Aorta (tissue), 5 donors: ENCODE measurements around the gene ATG4B. TPM values are rescaled to one million over a fixed set of nuclear protein-coding genes. Genes with fewer than 3 reads are reported as not detected.

ENCODE experiments used
- ATAC-seq: fragments of 200-7000 bp; cut with Tn5 transposase; one replicate; pipeline ENCODE4 v1.9.1; 2022; ENCODE audit warnings: moderate library complexity; ENCODE audit not compliant: low FRiP score
- DNase-seq, 2 donors: peaks; one replicate each; pipeline ENCODE4 v3.0.0-alpha.2; 2020
- H3K27ac ChIP-seq, 2 donors: one replicate each; pipeline ENCODE4 v1.5.1; 2013; ENCODE audit warnings: low read length in 2 of 2, mild to moderate bottlenecking in 2 of 2, moderate library complexity in 2 of 2, control low read depth in 1 of 2, inconsistent platforms in 1 of 2, low read depth in 1 of 2
- H3K27me3 ChIP-seq, 2 donors: one replicate each; pipeline ENCODE4 v1.6.1; 2013; ENCODE audit warnings: control low read depth in 1 of 2, low read length in 1 of 2, mild to moderate bottlenecking in 1 of 2, moderate library complexity in 1 of 2; ENCODE audit not compliant: insufficient read depth in 2 of 2, control insufficient read depth in 1 of 2
- H3K36me3 ChIP-seq, 2 donors: one replicate each; pipeline ENCODE4 v1.6.1; 2013; ENCODE audit warnings: control low read depth in 1 of 2, low read length in 1 of 2, mild to moderate bottlenecking in 1 of 2; ENCODE audit not compliant: insufficient read depth in 2 of 2, control insufficient read depth in 1 of 2
- H3K4me1 ChIP-seq, 2 donors: one replicate each; pipeline ENCODE4 v1.6.1; 2013; ENCODE audit warnings: low read length in 2 of 2, control low read depth in 1 of 2, mild to moderate bottlenecking in 1 of 2, moderate library complexity in 1 of 2; ENCODE audit not compliant: insufficient read depth in 2 of 2, control insufficient read depth in 1 of 2
- H3K4me3 ChIP-seq, 2 donors: one replicate each; pipeline ENCODE4 v1.5.1; 2013; ENCODE audit warnings: low read length in 2 of 2, control low read depth in 1 of 2, mild to moderate bottlenecking in 1 of 2
- H3K9me3 ChIP-seq: one replicate; pipeline ENCODE4 v1.6.1; 2013; ENCODE audit warnings: mild to moderate bottlenecking, low read length; ENCODE audit not compliant: control insufficient read depth
- WGBS, 2 donors: extraction: QIAGEN DNeasy Blood & Tissue Kit; methylation state at CpG; one replicate each; pipeline ENCODE4 v1.1.7; 2013; 5-methylcytosine and 5-hydroxymethylcytosine counted together
- intact Hi-C, 2 donors: fragments of 100-400 bp; cut with DNase I; formaldehyde crosslinking; loops; one replicate each; pipeline versions ENCODE4 v1.14.2 to v1.15.0; 2022
- polyA plus RNA-seq, 2 donors: library from polyadenylated mRNA; stranded (reverse); fragments of 200-250 nt; gene quantifications; one replicate each; pipeline ENCODE4 v1.2.3, GENCODE V29; 2013
- total RNA-seq, 2 donors: library from RNA; stranded (reverse); fragmentation: NEBNext Ultra II Directional; extraction: Animal tissue kit (Norgen Biotek cat#: 25700); gene quantifications; one replicate each; pipeline ENCODE4 v1.2.1, GENCODE V29; 2021
- donor health status: healthy with polysubstance abuse.
- donor health status: Bipolar disorder and iron deficiency.
- donor health status: DM: no; HTN: no; CAD: no.
- donor health status: DM: no; HTN: no; CAD: no.
- donor health status: DM: yes; HTN: yes; CAD: no.

The ATG4B gene
- total and polyA plus RNA-seq, 4 donors, result 30.4 to 85.4 (median 74.3) TPM

GRCh38 chr2:241598061-241598460, 39.4 kb upstream of the ATG4B start:
- Histone ChIP-seq H3K9me3 (no peaks in the 10 kb centered on the region), H3K4me3 (no peak overlapping the region), H3K27me3 (no peaks in the 10 kb centered on the region), H3K36me3 (peaks cover 0 to 7% of the 10 kb centered on the region in 2 donors), H3K4me1 (no peaks in the 10 kb centered on the region), H3K27ac (no peak overlapping the region)
- intact Hi-C loops, result no loop called here
- ATAC-seq (no peak), DNase-seq (no peak)
- WGBS, 2 donors, result 37 to 54% methylated on average over 5 of the region's 5 CpGs

GRCh38 chr2:241598487-241598886, 39.0 kb upstream of the ATG4B start:
- Histone ChIP-seq H3K4me1 (no peaks in the 10 kb centered on the region), H3K27me3 (no peaks in the 10 kb centered on the region), H3K36me3 (peaks cover 0 to 7% of the 10 kb centered on the region in 2 donors), H3K27ac (no peak overlapping the region), H3K4me3 (no peak overlapping the region), H3K9me3 (no peaks in the 10 kb centered on the region)
- WGBS, 2 donors, result 68 to 70% methylated on average over 1 of the region's 1 CpG
- intact Hi-C loops, result no loop called here
- ATAC-seq (no peak), DNase-seq (no peak)

- DNase-seq (no peak), ATAC-seq (no peak)
- WGBS, 2 donors, result 72 to 75% methylated on average over 6 of the region's 6 CpGs
- Histone ChIP-seq H3K4me3 (no peak overlapping the region), H3K4me1 (no peaks in the 10 kb centered on the region), H3K27ac (no peak overlapping the region), H3K9me3 (no peaks in the 10 kb centered on the region), H3K27me3 (no peaks in the 10 kb centered on the region), H3K36me3 (peaks cover 0 to 7% of the 10 kb centered on the region in 2 donors)
- intact Hi-C loops, result no loop called here
These were observed 37.9 kb upstream of the ATG4B start for GRCh38 chr2:241599615-241600014.

GRCh38 chr2:241601841-241602240, 35.7 kb upstream of the ATG4B start:
- intact Hi-C loops, result no loop called here
- DNase-seq, result no peak
- 89 to 92% methylated on average over 13 of the region's 13 CpGs for WGBS, 2 donors

GRCh38 chr2:241602720-241603119, 34.8 kb upstream of the ATG4B start:
- H3K36me3 ChIP-seq, result peaks cover 0 to 5% of the 10 kb centered on the region in 2 donors
- ATAC-seq, result no peak
- no peak overlapping the region for H3K27ac ChIP-seq
- no peaks in the 10 kb centered on the region for H3K4me1 ChIP-seq
- intact Hi-C loops, result no loop called here
- H3K27me3 ChIP-seq, result no peaks in the 10 kb centered on the region
- H3K4me3 ChIP-seq, result no peak overlapping the region
- 96 to 97% methylated on average over 17 of the region's 17 CpGs for WGBS, 2 donors
- H3K9me3 ChIP-seq, result no peaks in the 10 kb centered on the region
- DNase-seq, result no peak

More at GRCh38 chr2:241601841-241602240, 35.7 kb upstream of the ATG4B start:
- no peak for ATAC-seq
- Histone ChIP-seq H3K36me3 (peaks cover 0 to 7% of the 10 kb centered on the region in 2 donors), H3K27me3 (no peaks in the 10 kb centered on the region), H3K27ac (no peak overlapping the region), H3K4me1 (no peaks in the 10 kb centered on the region), H3K9me3 (no peaks in the 10 kb centered on the region), H3K4me3 (no peak overlapping the region)

- H3K4me1 ChIP-seq, result no peaks in the 10 kb centered on the region
- peaks cover 0 to 5% of the 10 kb centered on the region in 2 donors for H3K36me3 ChIP-seq
- H3K27me3 ChIP-seq, result no peaks in the 10 kb centered on the region
- WGBS, 2 donors, result 89 to 92% methylated on average over 5 of the region's 5 CpGs
- intact Hi-C loops, result no loop called here
- no peak overlapping the region for H3K27ac ChIP-seq
- DNase-seq, result no peak
- no peak for ATAC-seq
- no peaks in the 10 kb centered on the region for H3K9me3 ChIP-seq
- H3K4me3 ChIP-seq, result no peak overlapping the region
These were observed 33.8 kb upstream of the ATG4B start for GRCh38 chr2:241603686-241604085.

GRCh38 chr2:241606186-241606585, 31.3 kb upstream of the ATG4B start:
- no peaks in the 10 kb centered on the region for H3K4me1 ChIP-seq
- ATAC-seq, result no peak
- no peaks in the 10 kb centered on the region for H3K9me3 ChIP-seq
- DNase-seq, result no peak
- intact Hi-C loops, result no loop called here
- peaks cover 0 to 5% of the 10 kb centered on the region in 2 donors for H3K36me3 ChIP-seq
- no peaks in the 10 kb centered on the region for H3K27me3 ChIP-seq
- no peak overlapping the region for H3K27ac ChIP-seq
- H3K4me3 ChIP-seq, result no peak overlapping the region
- 93 to 94% methylated on average over 8 of the region's 8 CpGs for WGBS, 2 donors

- intact Hi-C loops, result no loop called here
- peaks cover 0 to 2% of the 10 kb centered on the region in 2 donors for H3K36me3 ChIP-seq
- H3K27me3 ChIP-seq, result no peaks in the 10 kb centered on the region
- DNase-seq (peak in 1 of 2 donors; percentile 68), ATAC-seq (no peak)
- no peak overlapping the region for H3K4me3 ChIP-seq
- no peaks in the 10 kb centered on the region for H3K9me3 ChIP-seq
- H3K4me1 ChIP-seq, result no peaks in the 10 kb centered on the region
- WGBS, 2 donors, result 96 to 97% methylated on average over 27 of the region's 27 CpGs
- no peak overlapping the region for H3K27ac ChIP-seq
These were observed 30.2 kb upstream of the ATG4B start for GRCh38 chr2:241607162-241607885.

GRCh38 chr2:241608881-241609280, 28.6 kb upstream of the ATG4B start:
- 92 to 96% methylated on average over 10 of the region's 10 CpGs for WGBS, 2 donors
- Histone ChIP-seq H3K4me3 (no peak overlapping the region), H3K36me3 (no peaks in the 10 kb centered on the region), H3K27ac (no peak overlapping the region), H3K4me1 (no peaks in the 10 kb centered on the region), H3K27me3 (no peaks in the 10 kb centered on the region), H3K9me3 (no peaks in the 10 kb centered on the region)
- intact Hi-C loops, result no loop called here
- no peak for ATAC-seq
- peak in 1 of 2 donors; percentile 62 for DNase-seq
